Adrenal gland (tissue), 12 donors: ENCODE data around the gene TTF2. TPM values are rescaled to one million over a fixed set of nuclear protein-coding genes. Genes with fewer than 3 reads are reported as not detected.

Experiments used
- DNase-seq, 7 donors: peaks; one replicate each; pipeline ENCODE4 v3.0.0-alpha.2; 2019 to 2020
- H3K27ac ChIP-seq, 5 donors: fragments of 200-600 bp; sonication (generic) in 4 of 5; 1 replicate in 3 of 5; 2 replicates in 2 of 5; pipeline versions ENCODE4 v1.5.1 to v1.8.0; 2016 to 2020; ENCODE audit warnings: mild to moderate bottlenecking in 1 of 5
- H3K27me3 ChIP-seq: fragments of 200-600 bp; 2 replicates; pipeline ENCODE4 v1.8.0; 2021
- H3K36me3 ChIP-seq, 2 donors: fragments of 200-600 bp; replicated peaks in 1 of 2; 1 replicate in 1 of 2; 2 replicates in 1 of 2; pipeline versions ENCODE4 v1.5.1 to v1.8.0; 2018 to 2022
- H3K4me1 ChIP-seq, 2 donors: fragments of 200-600 bp; replicated peaks in 1 of 2; 1 replicate in 1 of 2; 2 replicates in 1 of 2; pipeline versions ENCODE4 v1.5.1 to v1.8.0; 2018 to 2021
- H3K4me3 ChIP-seq, 4 donors: fragments of 200-600 bp; sonication (generic) in 3 of 4; one replicate each; pipeline ENCODE4 v1.5.1; 2016 to 2018
- H3K9me3 ChIP-seq, 3 donors: fragments of 200-600 bp; sonication (generic) in 1 of 3; replicated peaks in 1 of 3; 1 replicate in 2 of 3; 2 replicates in 1 of 3; pipeline versions ENCODE4 v1.5.1 to v1.8.0; 2016 to 2021
- CTCF ChIP-seq, 6 experiments: fragments of 450-650 bp in 4 of 6; fragments of 200-600 bp in 2 of 6; sonication (generic) in 1 of 6; IDR thresholded peaks; 1 replicate in 5 of 6; 2 replicates in 1 of 6; pipeline versions ENCODE4 v1.5.1 to v1.8.0; 2016 to 2021; ENCODE audit warnings: antibody characterized with exemption in 6 of 6, mild to moderate bottlenecking in 2 of 6, moderate library complexity in 1 of 6
- POLR2A ChIP-seq, 2 donors: fragments of 450-650 bp; IDR thresholded peaks; one replicate each; pipeline ENCODE4 v1.6.1; 2017; ENCODE audit warnings: antibody characterized with exemption in 2 of 2, mild to moderate bottlenecking in 2 of 2, moderate library complexity in 1 of 2
- WGBS, 4 donors: extraction: QIAGEN DNeasy Blood & Tissue Kit in 2 of 4; methylation state at CpG; one replicate each; pipeline versions ENCODE4 v1.1.5 to v1.1.7; 2013 to 2017; 5-methylcytosine and 5-hydroxymethylcytosine counted together
- intact Hi-C, 2 donors: fragments of 100-400 bp; cut with DNase I; formaldehyde crosslinking; loops; one replicate each; pipeline versions ENCODE4 v1.14.1 to v1.15.0; 2022 to 2023
- polyA plus RNA-seq, 3 donors: library from polyadenylated mRNA; stranded (reverse); fragments of 200-250 nt in 2 of 3; fragments of 350-450 nt in 1 of 3; fragmentation: Illumina TruSeq in 1 of 3; extraction: RNeasy Lipid Tissue Mini Kit (QIAGEN cat#74804) in 1 of 3; gene quantifications; one replicate each; pipeline ENCODE4 v1.2.3, GENCODE V29; 2013 to 2014
- total RNA-seq, 9 donors: library from RNA; depleted of rRNA in 4 of 9; stranded (reverse); fragments of >200 nt in 4 of 9; fragments of 120-200 nt in 1 of 9; fragmentation: NEBNext Ultra II Directional in 1 of 9; extraction: Animal tissue kit (Norgen Biotek cat#: 25700) in 1 of 9; gene quantifications; one replicate each; pipeline versions ENCODE4 v1.1.0 to v1.2.4, GENCODE V29; 2013 to 2023
- donor health status: healthy with polysubstance abuse.
- donor health status: Bipolar disorder and iron deficiency.
- donor health status: DM: yes; HTN: yes; CAD: no.
- donor health status: DM: no; HTN: no; CAD: no.
- donor health status: DM: no; HTN: no; CAD: no.
- donor health status: DM: yes; HTN: yes; CAD: no.

TTF2 gene
- total and polyA plus RNA-seq, 12 donors, result 3.5 to 28.2 (median 19.2) TPM

DNA sequence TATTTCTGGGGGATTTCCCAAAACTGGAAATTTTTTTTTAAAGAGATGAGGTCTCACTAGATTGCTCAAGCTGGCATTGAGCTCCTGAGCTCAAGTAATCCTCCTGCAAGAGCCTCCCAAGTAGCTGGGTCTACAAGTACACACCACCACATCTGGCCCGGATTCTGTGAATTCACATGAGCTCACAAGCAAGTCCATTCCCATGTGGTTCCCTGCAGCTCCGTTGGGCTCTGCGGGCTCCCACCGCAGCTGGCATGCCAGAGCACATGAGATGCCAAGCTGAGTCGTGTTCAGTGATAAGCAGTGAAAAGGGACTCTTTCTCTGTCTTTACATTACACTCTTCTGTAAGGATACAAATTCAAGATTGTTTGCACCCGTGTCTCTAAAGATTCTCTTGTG is 21.9 kb upstream of the TTF2 start:
- WGBS, 4 donors, result 92 to 97% (median 93%) methylated on average over 5 to 6 of the region's 6 CpGs
- H3K36me3 ChIP-seq, result no peaks in the 10 kb centered on the region
- H3K27ac ChIP-seq, result no peak overlapping the region
- no peak for DNase-seq
- H3K4me1 ChIP-seq, result no peaks in the 10 kb centered on the region
- intact Hi-C loops, result no loop called here
- TF ChIP-seq POLR2A (IDR thresholded peaks at IDR 0.05) (no peak), CTCF (IDR thresholded peaks at IDR 0.05) (no peak)
- H3K4me3 ChIP-seq, result no peak overlapping the region
- no peaks in the 10 kb centered on the region for H3K27me3 ChIP-seq
- no peaks in the 10 kb centered on the region for H3K9me3 ChIP-seq

DNA sequence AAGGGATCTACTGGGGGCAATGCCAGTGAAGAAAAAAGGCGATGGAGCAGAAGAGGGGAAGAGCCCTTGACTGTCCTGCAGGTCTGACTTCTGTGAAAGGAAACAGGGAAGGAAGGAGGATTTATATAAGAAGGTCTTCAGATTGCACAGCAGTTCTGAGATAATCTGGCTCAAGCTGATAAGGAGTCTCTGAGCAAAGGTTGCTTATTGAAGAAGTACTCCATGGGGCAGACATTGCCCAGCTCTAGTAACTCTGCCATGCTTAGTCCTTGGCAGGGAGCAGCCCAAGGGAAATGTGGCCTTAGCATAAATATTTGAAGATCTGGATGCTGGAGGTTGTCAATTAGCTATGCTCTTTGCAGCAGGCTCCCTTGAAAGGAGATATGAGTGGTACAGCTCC is 15.9 kb upstream of the TTF2 start:
- DNase-seq, result no peak
- WGBS, 4 donors, result 90 to 97% (median 92%) methylated on average over 1 of the region's 1 CpG
- intact Hi-C loops, result no loop called here

DNA sequence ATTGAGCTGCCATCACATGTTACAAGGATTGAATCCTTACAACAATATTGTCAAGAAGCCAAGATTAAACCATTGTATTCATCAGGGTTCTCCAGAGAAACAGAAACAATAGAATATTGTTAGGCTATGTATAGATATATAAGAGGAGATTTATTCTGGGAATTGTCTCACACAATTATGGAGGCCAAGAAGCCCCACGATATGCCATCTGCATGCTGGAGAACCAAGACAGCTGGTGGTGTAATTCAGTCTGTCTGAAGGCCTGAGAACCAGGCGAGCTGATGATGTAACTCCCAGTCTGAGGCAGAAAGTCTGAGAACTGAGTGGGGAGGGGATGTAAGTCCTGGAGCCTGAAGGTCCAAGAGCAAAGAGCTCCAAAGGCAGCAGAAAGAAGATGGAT is 14.5 kb upstream of the TTF2 start:
- intact Hi-C loops, result no loop called here
- Histone ChIP-seq H3K4me1 (no peaks in the 10 kb centered on the region), H3K9me3 (no peaks in the 10 kb centered on the region), H3K27me3 (no peaks in the 10 kb centered on the region), H3K36me3 (no peaks in the 10 kb centered on the region), H3K4me3 (no peak overlapping the region), H3K27ac (no peak overlapping the region)
- no peak for DNase-seq
- 69 to 75% (median 73%) methylated on average over 2 of the region's 2 CpGs for WGBS, 4 donors
- no peak for TF ChIP-seq POLR2A (IDR thresholded peaks at IDR 0.05)
- TF ChIP-seq CTCF (IDR thresholded peaks at IDR 0.05), result no peak

More for the DNA sequence above, 15.9 kb upstream of the TTF2 start:
- Histone ChIP-seq H3K27ac (no peak overlapping the region), H3K27me3 (no peaks in the 10 kb centered on the region), H3K4me1 (no peaks in the 10 kb centered on the region), H3K36me3 (no peaks in the 10 kb centered on the region), H3K4me3 (no peak overlapping the region), H3K9me3 (no peaks in the 10 kb centered on the region)
- TF ChIP-seq CTCF (IDR thresholded peaks at IDR 0.05), result no peak
- TF ChIP-seq POLR2A (IDR thresholded peaks at IDR 0.05), result no peak

DNA sequence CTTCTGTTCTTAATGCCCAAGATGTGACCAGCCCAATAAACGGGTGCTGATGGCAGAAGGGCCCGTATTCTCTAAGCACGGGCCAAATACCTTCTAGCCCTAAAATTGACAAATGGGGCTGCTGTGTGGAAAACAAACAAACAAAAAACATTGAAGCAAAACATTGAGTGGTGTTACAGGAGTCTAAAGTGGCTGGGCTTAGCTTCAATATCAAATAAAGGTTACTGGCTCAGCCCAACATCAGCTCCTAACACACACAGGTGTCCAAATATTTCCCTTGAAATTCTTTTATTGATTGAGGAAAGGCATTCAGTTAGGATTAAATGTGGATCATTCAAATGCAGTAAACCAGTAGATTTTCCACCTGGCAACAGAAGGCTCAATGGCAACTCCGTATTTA is 13.3 kb upstream of the TTF2 start:
- intact Hi-C loops, result no loop called here
- no peak for TF ChIP-seq POLR2A (IDR thresholded peaks at IDR 0.05)
- TF ChIP-seq CTCF (IDR thresholded peaks at IDR 0.05), result no peak
- Histone ChIP-seq H3K27me3 (no peaks in the 10 kb centered on the region), H3K4me1 (no peaks in the 10 kb centered on the region), H3K9me3 (no peaks in the 10 kb centered on the region), H3K27ac (no peak overlapping the region), H3K36me3 (no peaks in the 10 kb centered on the region), H3K4me3 (no peak overlapping the region)
- DNase-seq, result no peak
- WGBS, 4 donors, result 76 to 84% (median 81%) methylated on average over 4 of the region's 4 CpGs
